GM12875 (cell line): ENCODE data around the gene SNX9.

Source experiments
- H3K4me3 ChIP-seq: one replicate; pipeline ENCODE4 v1.5.1; 2011; ENCODE audit warnings: low read depth, low read length, control low read depth
- CTCF ChIP-seq: IDR thresholded peaks from 2 replicates; pipeline ENCODE4 v1.5.1; 2011; ENCODE audit warnings: low read depth, mild to moderate bottlenecking, control low read depth, inconsistent platforms, low read length, moderate library complexity, borderline replicate concordance; ENCODE audit not compliant: insufficient read depth

The SNX9 gene

DNA sequence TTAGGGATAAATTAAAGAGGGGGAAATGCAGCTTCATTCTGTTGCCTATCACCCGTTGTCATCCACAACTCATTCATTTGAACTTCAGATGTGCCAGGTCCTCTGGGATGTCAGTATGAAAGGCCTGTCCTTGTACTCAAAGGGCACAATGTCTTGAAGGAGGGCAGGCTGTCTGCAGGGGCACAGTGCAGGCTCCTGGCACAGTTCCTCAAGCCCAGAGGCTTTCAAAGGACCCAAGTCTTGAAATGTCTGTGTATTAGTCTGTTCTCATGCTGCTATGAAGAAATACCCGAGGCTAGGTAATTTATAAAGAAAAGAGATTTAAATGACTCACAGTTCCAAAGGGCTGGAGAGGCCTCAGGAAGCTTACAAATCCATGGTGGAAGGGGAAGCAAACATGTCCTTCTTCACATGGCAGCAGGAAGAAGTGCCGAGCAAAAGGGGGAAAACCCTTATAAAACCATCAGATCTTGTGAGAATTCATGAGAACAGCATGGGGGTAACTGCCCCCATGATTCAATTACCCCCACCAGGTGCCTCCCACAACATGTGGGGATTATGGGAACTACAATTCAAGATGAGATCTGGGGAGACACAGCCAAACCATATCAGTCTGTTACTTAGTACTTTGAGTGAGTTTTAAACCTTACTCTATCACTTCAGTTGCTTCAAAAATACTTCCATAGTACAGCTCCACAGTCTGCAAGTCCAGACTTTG, 9.4 kb downstream of the SNX9 start:
- no peak for TF ChIP-seq CTCF
- H3K4me3 ChIP-seq, result no peak overlapping the region

DNA sequence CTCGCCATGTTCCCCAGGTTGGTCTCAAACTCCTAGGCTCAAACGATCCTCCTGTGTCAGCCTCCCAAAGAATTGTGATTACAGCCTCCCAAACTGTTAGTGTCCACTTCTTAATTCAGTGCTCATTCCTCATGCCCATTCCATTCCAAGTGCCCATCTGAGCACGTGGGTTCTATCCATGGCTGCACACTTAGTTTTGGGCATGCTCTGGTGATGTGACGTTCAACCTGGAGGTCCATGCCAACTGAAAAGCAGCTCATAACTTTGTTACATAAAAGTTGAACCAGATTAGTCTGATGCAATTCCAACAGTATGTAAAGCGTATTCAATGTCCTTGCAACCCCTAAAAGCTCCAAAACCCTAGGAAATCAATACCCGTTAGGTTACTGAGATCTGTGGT, 11.5 kb downstream of the SNX9 start:
- no peak overlapping the region for H3K4me3 ChIP-seq
- no peak for TF ChIP-seq CTCF

- no peak for TF ChIP-seq CTCF
- no peak overlapping the region for H3K4me3 ChIP-seq
These were observed 15.8 kb downstream of the SNX9 start for GRCh38 chr6:157838718-157839430.

- TF ChIP-seq CTCF, result no peak
- H3K4me3 ChIP-seq, result no peak overlapping the region
These were observed 16.6 kb downstream of the SNX9 start for GRCh38 chr6:157839606-157840005.

DNA sequence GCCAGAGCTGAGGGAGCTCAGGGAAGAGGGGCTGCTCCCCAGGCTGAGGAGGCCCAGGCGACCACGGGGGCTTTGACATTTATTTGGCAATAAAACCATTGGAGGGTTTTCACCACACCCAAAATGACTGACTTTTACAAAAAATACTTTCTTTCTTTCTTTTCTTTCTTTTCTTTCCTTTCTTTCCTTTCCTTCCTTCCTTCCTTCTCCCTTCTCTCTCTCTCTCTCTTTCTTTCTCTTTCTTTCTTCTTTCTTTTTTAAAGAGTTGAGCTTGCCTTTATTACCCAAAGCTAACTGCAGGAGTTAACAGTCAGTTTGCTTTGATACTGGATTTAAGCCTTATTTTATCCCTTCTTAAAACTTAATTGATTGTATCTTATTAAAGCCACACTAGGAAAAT, 17.2 kb downstream of the SNX9 start:
- H3K4me3 ChIP-seq, result no peak overlapping the region
- TF ChIP-seq CTCF, result no peak

- no peak for TF ChIP-seq CTCF
- no peak overlapping the region for H3K4me3 ChIP-seq
These were observed 17.7 kb downstream of the SNX9 start for GRCh38 chr6:157840776-157841175.
